Measurements from ENCODE around the gene MED10. TPM values are rescaled to one million over a fixed set of nuclear protein-coding genes. Genes with fewer than 3 reads are reported as not detected.

Gene MED10
- total RNA-seq, 1 experiment from 2014 or later = 34.0 TPM

GRCh38 chr5:6326776-6327175 lies 51.6 kb downstream of the MED10 start:
- intact Hi-C loops (cut with micrococcal nuclease; ENCODE audit: unreplicated experiment) (no loop called here), in situ Hi-C loops (cut with HindIII; ENCODE audit: low pct_unique_long_range_greater_than_20kb, low sequenced_read_pairs) (no loop called here)
- Histone ChIP-seq H3K4me3 (ENCODE audit: low read depth in 2 of 2, low read length in 2 of 2) (no peak overlapping the region), H3K9me3 (ENCODE audit: control insufficient read depth, insufficient read depth, low read depth, low read length) (no peaks in the 10 kb centered on the region), H3K27ac (ENCODE audit: low read length) (no peak overlapping the region), H3K36me3 (ENCODE audit: control insufficient read depth, insufficient read depth, low read length) (no peaks in the 10 kb centered on the region), H3K27me3 (ENCODE audit: control insufficient read depth, insufficient read depth, low read length) (no peaks in the 10 kb centered on the region), H3K4me1 (ENCODE audit: control insufficient read depth, insufficient read depth, low read length) (no peaks in the 10 kb centered on the region)
- ATAC-seq (no peak), DNase-seq (ENCODE audit: low read depth, low spot score) (no peak)
- ChIA-PET POLR2A (no interaction called here), CTCF (no interaction called here)
- TF ChIP-seq, protein P1, sequence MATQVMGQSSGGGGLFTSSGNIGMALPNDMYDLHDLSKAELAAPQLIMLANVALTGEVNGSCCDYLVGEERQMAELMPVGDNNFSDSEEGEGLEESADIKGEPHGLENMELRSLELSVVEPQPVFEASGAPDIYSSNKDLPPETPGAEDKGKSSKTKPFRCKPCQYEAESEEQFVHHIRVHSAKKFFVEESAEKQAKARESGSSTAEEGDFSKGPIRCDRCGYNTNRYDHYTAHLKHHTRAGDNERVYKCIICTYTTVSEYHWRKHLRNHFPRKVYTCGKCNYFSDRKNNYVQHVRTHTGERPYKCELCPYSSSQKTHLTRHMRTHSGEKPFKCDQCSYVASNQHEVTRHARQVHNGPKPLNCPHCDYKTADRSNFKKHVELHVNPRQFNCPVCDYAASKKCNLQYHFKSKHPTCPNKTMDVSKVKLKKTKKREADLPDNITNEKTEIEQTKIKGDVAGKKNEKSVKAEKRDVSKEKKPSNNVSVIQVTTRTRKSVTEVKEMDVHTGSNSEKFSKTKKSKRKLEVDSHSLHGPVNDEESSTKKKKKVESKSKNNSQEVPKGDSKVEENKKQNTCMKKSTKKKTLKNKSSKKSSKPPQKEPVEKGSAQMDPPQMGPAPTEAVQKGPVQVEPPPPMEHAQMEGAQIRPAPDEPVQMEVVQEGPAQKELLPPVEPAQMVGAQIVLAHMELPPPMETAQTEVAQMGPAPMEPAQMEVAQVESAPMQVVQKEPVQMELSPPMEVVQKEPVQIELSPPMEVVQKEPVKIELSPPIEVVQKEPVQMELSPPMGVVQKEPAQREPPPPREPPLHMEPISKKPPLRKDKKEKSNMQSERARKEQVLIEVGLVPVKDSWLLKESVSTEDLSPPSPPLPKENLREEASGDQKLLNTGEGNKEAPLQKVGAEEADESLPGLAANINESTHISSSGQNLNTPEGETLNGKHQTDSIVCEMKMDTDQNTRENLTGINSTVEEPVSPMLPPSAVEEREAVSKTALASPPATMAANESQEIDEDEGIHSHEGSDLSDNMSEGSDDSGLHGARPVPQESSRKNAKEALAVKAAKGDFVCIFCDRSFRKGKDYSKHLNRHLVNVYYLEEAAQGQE (IDR thresholded peaks at IDR 0.05; ENCODE audit: insufficient read depth in 1 of 2, low read depth in 2 of 2, low read length in 1 of 2) = no peak
- no peak for TF ChIP-seq POLR2AphosphoS5 (IDR thresholded peaks at IDR 0.05; ENCODE audit: low read depth, low read length)
- TF ChIP-seq SIN3A (IDR thresholded peaks at IDR 0.05; ENCODE audit: borderline replicate concordance, insufficient read depth, low read depth, low read length) = no peak
- no peak for TF ChIP-seq TCF7L2 (IDR thresholded peaks at IDR 0.05; ENCODE audit: low read depth, low read length)
- TF ChIP-seq, protein P2, sequence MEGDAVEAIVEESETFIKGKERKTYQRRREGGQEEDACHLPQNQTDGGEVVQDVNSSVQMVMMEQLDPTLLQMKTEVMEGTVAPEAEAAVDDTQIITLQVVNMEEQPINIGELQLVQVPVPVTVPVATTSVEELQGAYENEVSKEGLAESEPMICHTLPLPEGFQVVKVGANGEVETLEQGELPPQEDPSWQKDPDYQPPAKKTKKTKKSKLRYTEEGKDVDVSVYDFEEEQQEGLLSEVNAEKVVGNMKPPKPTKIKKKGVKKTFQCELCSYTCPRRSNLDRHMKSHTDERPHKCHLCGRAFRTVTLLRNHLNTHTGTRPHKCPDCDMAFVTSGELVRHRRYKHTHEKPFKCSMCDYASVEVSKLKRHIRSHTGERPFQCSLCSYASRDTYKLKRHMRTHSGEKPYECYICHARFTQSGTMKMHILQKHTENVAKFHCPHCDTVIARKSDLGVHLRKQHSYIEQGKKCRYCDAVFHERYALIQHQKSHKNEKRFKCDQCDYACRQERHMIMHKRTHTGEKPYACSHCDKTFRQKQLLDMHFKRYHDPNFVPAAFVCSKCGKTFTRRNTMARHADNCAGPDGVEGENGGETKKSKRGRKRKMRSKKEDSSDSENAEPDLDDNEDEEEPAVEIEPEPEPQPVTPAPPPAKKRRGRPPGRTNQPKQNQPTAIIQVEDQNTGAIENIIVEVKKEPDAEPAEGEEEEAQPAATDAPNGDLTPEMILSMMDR (IDR thresholded peaks at IDR 0.05) = no peak
- BruUV-seq (replicated peaks) = no TSS peak

- intact Hi-C loops (cut with micrococcal nuclease; ENCODE audit: unreplicated experiment) (no loop called here), in situ Hi-C loops (cut with HindIII; ENCODE audit: low pct_unique_long_range_greater_than_20kb, low sequenced_read_pairs) (no loop called here)
- ChIA-PET CTCF (no interaction called here), POLR2A (no interaction called here)
- no peaks in the 10 kb centered on the region for H3K9me3 ChIP-seq (ENCODE audit: control insufficient read depth, insufficient read depth, low read depth, low read length)
- H3K4me3 ChIP-seq (ENCODE audit: low read depth in 2 of 2, low read length in 2 of 2) = no peak overlapping the region
- no peaks in the 10 kb centered on the region for H3K36me3 ChIP-seq (ENCODE audit: control insufficient read depth, insufficient read depth, low read length)
- no peak for DNase-seq (ENCODE audit: low read depth, low spot score)
- H3K4me1 ChIP-seq (ENCODE audit: control insufficient read depth, insufficient read depth, low read length) = no peaks in the 10 kb centered on the region
- no peak overlapping the region for H3K27ac ChIP-seq (ENCODE audit: low read length)
- no TSS peak for BruUV-seq (replicated peaks)
- H3K27me3 ChIP-seq (ENCODE audit: control insufficient read depth, insufficient read depth, low read length) = no peaks in the 10 kb centered on the region
- no peak for ATAC-seq
- TF ChIP-seq TCF7L2 (IDR thresholded peaks at IDR 0.05; ENCODE audit: low read depth, low read length) = no peak
- TF ChIP-seq, protein P1 (IDR thresholded peaks at IDR 0.05; ENCODE audit: insufficient read depth in 1 of 2, low read depth in 2 of 2, low read length in 1 of 2) = no peak
- TF ChIP-seq, protein P2 (IDR thresholded peaks at IDR 0.05) = no peak
- no peak for TF ChIP-seq POLR2AphosphoS5 (IDR thresholded peaks at IDR 0.05; ENCODE audit: low read depth, low read length)
- TF ChIP-seq SIN3A (IDR thresholded peaks at IDR 0.05; ENCODE audit: borderline replicate concordance, insufficient read depth, low read depth, low read length) = no peak
Measured at GRCh38 chr5:6322163-6322713, 56.1 kb downstream of the MED10 start.
